Breast epithelium (tissue), 4 donors: Measurements from ENCODE around the gene UBA3. TPM values are rescaled to one million over a fixed set of nuclear protein-coding genes. Genes with fewer than 3 reads are reported as not detected.

Source experiments
- DNase-seq, 2 donors: peaks; one replicate each; pipeline ENCODE4 v3.0.0-alpha.2; 2019; ENCODE audit warnings: low spot score in 2 of 2
- H3K27ac ChIP-seq, 2 donors: fragments of 200-600 bp; sonication (generic) in 1 of 2; one replicate each; pipeline ENCODE4 v1.5.1; 2016 to 2019; ENCODE audit warnings: mild to moderate bottlenecking in 1 of 2
- H3K27me3 ChIP-seq, 2 donors: fragments of 200-600 bp; sonication (generic) in 1 of 2; one replicate each; pipeline versions ENCODE4 v1.5.1 to v1.6.0; 2017 to 2019; ENCODE audit warnings: control low read depth in 1 of 2, mild to moderate bottlenecking in 1 of 2
- H3K36me3 ChIP-seq: fragments of 200-600 bp; one replicate; pipeline ENCODE4 v1.5.1; 2019
- H3K4me1 ChIP-seq, 2 donors: fragments of 200-600 bp; sonication (generic); one replicate each; pipeline ENCODE4 v1.5.1; 2016 to 2019; ENCODE audit warnings: control low read depth in 1 of 2
- H3K4me3 ChIP-seq, 3 donors: fragments of 200-600 bp; sonication (generic); 1 replicate in 2 of 3; 2 replicates in 1 of 3; pipeline ENCODE4 v1.5.1; 2016 to 2019; ENCODE audit warnings: mild to moderate bottlenecking in 3 of 3, moderate library complexity in 2 of 3
- H3K9me3 ChIP-seq, 2 donors: fragments of 200-600 bp; sonication (generic) in 1 of 2; one replicate each; pipeline ENCODE4 v1.5.1; 2016 to 2019; ENCODE audit warnings: control low read depth in 1 of 2
- POLR2A ChIP-seq: fragments of 450-650 bp; IDR thresholded peaks from one replicate; pipeline ENCODE4 v1.6.1; 2016; ENCODE audit warnings: antibody characterized with exemption, mild to moderate bottlenecking, moderate library complexity
- POLR2AphosphoS5 ChIP-seq, 3 donors: sonication (generic); formaldehyde crosslinking; IDR thresholded peaks; one replicate each; pipeline ENCODE4 v1.6.1; 2017; ENCODE audit warnings: antibody characterized with exemption in 3 of 3
- intact Hi-C: fragments of 100-400 bp; cut with DNase I; formaldehyde crosslinking; loops from one replicate; pipeline ENCODE4 v1.15.1; 2023; ENCODE audit warnings: low total_unique reads
- total RNA-seq, 3 donors: library from RNA; depleted of rRNA; stranded (reverse); fragments of >200 nt; gene quantifications; one replicate each; pipeline ENCODE4 v1.1.0, GENCODE V29; 2016
- TF ChIP-seq, protein P1 (sequence below), 3 donors: fragments of 450-650 bp; IDR thresholded peaks; one replicate each; pipeline ENCODE4 v1.5.1; 2016 to 2017; ENCODE audit warnings: antibody characterized with exemption in 3 of 3, mild to moderate bottlenecking in 3 of 3, moderate library complexity in 3 of 3

UBA3 gene
- 10 to 100 TPM; 49.4 to 88.4 (median 69.2) TPM for total RNA-seq

DNA sequence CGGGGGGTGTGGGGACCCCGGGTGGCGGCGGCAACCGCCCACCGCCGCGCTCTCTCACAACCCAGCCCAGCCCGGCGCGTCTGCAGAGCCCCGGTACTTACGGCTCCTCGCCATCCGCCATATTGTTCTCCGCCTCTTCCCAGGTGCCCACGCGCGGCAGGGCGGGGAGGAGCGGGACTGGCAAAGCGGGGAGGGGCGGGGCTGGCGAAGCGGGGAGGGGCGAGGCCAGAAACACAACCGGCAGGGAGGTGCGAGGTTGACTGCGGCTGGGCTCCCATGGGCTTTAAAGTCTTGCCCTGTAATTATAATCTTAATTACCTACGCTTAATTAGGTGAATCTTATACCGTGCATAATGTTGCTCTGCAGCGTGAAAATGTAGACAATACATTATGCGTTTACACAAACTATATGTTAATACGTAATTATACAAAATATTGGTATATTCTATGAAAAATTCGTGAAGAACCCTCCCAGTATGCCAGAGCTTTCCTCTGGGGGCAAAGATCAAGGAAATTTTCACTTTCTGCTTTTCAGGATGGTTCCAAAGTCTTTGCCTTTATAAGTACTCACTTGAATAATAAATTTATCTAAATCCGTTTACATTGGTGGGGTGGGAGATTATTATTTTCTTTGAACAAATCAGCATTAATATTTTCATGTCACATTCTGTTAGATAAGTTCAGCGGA, at the start of gene UBA3:
Gene UBA3 (minus strand): TSS at position 133 of the 688 bp plus-strand sequence. CDS start 12 bp downstream, at position 121.
- TF ChIP-seq POLR2AphosphoS5 (IDR thresholded peaks at IDR 0.05) (peak in 2 of 3 donors; percentile 28 to 75), POLR2A (no peak)
- Histone ChIP-seq H3K27me3 (no peaks in the 10 kb centered on the region), H3K36me3 (no peaks in the 10 kb centered on the region), H3K27ac (peak within 1 kb of the TSS; percentile 76 to 90), H3K9me3 (no peaks in the 10 kb centered on the region), H3K4me1 (peaks cover 0 to 7% of the 10 kb centered on the region in 2 donors), H3K4me3 (peak within 1 kb of the TSS; percentile 75 to 98 (median 81))
- intact Hi-C loops, result no loop called here
- peak; percentile 87 to 92 for DNase-seq

DNA sequence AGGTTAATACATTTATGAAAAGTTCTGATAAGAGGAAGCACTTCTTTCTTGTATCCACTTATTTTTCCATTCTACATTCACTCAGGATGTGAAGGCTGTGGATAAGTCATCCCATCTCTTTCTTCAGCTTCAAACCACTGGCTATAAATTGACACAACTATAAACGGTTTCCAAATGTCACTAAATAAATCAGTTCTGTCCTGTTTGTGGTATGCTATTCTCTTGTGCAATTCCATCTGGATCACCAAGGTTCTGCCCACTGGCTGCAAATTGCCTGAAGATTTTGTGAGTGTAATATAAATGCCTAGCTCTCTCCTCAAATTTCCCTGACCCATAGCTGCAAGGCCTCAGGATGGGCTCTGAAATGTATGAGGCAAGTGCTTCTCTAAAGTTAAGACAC, 49.4 kb upstream of the UBA3 start:
- TF ChIP-seq POLR2AphosphoS5 (IDR thresholded peaks at IDR 0.05) (no peak), POLR2A (no peak)
- TF ChIP-seq, protein P1, sequence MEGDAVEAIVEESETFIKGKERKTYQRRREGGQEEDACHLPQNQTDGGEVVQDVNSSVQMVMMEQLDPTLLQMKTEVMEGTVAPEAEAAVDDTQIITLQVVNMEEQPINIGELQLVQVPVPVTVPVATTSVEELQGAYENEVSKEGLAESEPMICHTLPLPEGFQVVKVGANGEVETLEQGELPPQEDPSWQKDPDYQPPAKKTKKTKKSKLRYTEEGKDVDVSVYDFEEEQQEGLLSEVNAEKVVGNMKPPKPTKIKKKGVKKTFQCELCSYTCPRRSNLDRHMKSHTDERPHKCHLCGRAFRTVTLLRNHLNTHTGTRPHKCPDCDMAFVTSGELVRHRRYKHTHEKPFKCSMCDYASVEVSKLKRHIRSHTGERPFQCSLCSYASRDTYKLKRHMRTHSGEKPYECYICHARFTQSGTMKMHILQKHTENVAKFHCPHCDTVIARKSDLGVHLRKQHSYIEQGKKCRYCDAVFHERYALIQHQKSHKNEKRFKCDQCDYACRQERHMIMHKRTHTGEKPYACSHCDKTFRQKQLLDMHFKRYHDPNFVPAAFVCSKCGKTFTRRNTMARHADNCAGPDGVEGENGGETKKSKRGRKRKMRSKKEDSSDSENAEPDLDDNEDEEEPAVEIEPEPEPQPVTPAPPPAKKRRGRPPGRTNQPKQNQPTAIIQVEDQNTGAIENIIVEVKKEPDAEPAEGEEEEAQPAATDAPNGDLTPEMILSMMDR (IDR thresholded peaks at IDR 0.05), result no peak
- no peak overlapping the region for H3K4me3 ChIP-seq
- no peaks in the 10 kb centered on the region for H3K4me1 ChIP-seq
- H3K27me3 ChIP-seq, result no peaks in the 10 kb centered on the region
- H3K36me3 ChIP-seq, result no peaks in the 10 kb centered on the region
- no peak overlapping the region for H3K27ac ChIP-seq
- DNase-seq, result no peak
- H3K9me3 ChIP-seq, result no peaks in the 10 kb centered on the region
- intact Hi-C loops, result no loop called here

DNA sequence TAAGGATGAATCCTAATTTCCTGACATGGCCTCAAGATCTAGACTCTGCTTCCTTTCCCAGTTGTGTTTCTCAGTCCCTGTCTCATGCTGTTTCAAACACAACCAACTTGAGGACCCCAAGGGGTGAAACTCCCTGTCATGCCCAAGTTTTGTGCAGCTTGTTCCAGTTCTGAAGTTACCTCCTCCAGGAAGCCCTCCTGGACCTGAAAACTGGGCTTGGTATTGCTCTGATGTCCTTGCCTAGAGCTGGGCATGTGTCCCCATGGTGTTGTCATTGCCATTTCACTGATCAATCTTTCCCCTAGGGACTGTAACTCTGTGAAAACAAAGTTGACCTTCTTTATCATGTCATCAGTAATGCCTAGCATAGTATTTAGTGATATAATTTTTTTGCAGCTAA, 48.3 kb upstream of the UBA3 start:
- Histone ChIP-seq H3K27me3 (no peaks in the 10 kb centered on the region), H3K27ac (no peak overlapping the region), H3K4me3 (no peak overlapping the region), H3K36me3 (no peaks in the 10 kb centered on the region), H3K4me1 (no peaks in the 10 kb centered on the region), H3K9me3 (no peaks in the 10 kb centered on the region)
- DNase-seq, result no peak
- TF ChIP-seq, protein P1 (IDR thresholded peaks at IDR 0.05), result no peak
- no peak for TF ChIP-seq POLR2AphosphoS5 (IDR thresholded peaks at IDR 0.05)
- TF ChIP-seq POLR2A, result no peak
- intact Hi-C loops, result no loop called here

DNA sequence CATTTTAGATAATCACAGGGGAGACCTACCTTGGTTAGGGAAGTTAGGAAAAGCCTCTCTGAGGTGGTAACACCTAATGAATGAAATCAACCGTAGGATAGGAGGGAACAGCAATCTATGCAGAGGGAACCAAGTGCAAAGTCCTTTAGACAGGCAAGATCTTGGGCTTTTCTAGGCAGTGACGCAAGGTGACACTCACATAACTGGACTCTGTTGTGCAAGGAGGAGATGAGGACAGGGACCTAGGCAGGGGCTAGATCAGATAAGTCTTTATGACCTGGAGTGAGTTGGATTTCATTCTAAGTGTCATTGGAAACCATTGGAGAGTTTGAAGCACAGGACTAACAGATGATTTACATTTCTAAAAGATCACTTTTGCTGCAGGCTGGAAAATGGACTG, 46.8 kb upstream of the UBA3 start:
- H3K4me1 ChIP-seq, result no peaks in the 10 kb centered on the region
- H3K36me3 ChIP-seq, result no peaks in the 10 kb centered on the region
- no peak overlapping the region for H3K4me3 ChIP-seq
- no peaks in the 10 kb centered on the region for H3K9me3 ChIP-seq
- TF ChIP-seq, protein P1 (IDR thresholded peaks at IDR 0.05), result no peak
- no peak for TF ChIP-seq POLR2A
- TF ChIP-seq POLR2AphosphoS5 (IDR thresholded peaks at IDR 0.05), result no peak
- no peak overlapping the region for H3K27ac ChIP-seq
- no peaks in the 10 kb centered on the region for H3K27me3 ChIP-seq
- intact Hi-C loops, result no loop called here
- DNase-seq, result no peak

DNA sequence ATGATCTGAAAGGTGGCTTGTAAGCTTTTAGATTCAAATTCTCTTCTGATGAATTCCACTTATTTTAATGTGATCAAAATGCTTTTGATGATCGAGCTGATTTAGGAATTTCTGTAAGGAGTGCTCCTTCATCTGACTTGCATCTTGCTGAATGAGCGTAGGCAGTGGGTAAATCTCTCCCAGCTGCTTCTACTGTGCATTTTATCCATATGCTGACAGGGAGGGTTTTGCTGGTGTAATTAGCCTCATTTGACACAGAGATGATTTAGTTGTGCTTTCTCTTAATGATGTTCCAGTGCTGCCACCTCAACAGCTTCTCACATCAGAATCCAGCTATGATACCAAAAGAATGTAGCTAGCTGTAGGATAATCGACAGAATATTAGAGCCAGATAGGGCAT, 46.1 kb upstream of the UBA3 start:
- TF ChIP-seq, protein P1 (IDR thresholded peaks at IDR 0.05), result no peak
- TF ChIP-seq POLR2AphosphoS5 (IDR thresholded peaks at IDR 0.05) (no peak), POLR2A (no peak)
- intact Hi-C loops, result no loop called here
- no peaks in the 10 kb centered on the region for H3K9me3 ChIP-seq
- H3K36me3 ChIP-seq, result no peaks in the 10 kb centered on the region
- H3K27me3 ChIP-seq, result no peaks in the 10 kb centered on the region
- DNase-seq, result no peak
- no peaks in the 10 kb centered on the region for H3K4me1 ChIP-seq
- H3K4me3 ChIP-seq, result no peak overlapping the region
- H3K27ac ChIP-seq, result no peak overlapping the region
